ENCODE data around the gene DLL4.

GRCh38 chr15:40906091-40906990 is 22.8 kb upstream of the DLL4 start:
- TF ChIP-seq CTCF (IDR thresholded peaks at IDR 0.05) = peak; percentile 72 to 96 (median 88)
- TF ChIP-seq POLR2A (IDR thresholded peaks at IDR 0.05) = peak in 1 of 2 donors; percentile 56

All from heart left ventricle (tissue), 13 donors.